Measurements from ENCODE around the gene ATP9B.
A peak's percentile ranks its signal among the peaks of the same experiment; 100 is the strongest.

Gene ATP9B

DNA sequence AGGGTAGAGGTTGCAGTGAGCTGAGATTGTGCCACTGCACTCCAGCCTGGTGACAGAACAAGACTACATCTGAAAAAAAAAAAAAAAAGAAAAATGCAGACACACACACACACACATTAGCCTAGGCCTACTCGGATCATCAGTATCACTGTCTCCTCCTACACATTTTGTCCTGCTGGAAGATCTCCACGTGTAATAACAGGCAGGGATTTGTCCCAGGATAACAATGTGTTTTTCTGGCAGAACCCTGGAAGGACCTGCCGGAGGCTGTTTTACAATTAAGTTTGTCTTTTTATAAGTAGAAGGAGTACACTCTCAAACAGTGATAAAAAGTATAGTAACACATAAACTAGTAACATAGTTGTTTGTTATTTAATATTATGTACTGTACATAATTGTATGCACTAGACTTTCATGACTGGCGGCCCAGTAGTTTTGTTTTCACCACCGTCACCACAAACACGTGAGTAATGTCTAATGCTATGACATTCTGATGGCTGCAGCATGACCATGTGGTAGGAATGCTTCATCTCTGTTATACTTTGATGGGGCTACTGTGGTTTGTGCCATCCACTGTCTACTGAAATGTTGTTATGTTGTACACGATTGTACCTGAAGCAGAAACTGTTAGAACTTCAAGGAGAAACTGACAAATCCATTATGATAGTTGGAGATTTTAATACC is 130.6 kb downstream of the ATP9B start:
- DNase-seq (ENCODE audit: low read depth in 1 of 2, low spot score in 1 of 2) = no peak

DNA sequence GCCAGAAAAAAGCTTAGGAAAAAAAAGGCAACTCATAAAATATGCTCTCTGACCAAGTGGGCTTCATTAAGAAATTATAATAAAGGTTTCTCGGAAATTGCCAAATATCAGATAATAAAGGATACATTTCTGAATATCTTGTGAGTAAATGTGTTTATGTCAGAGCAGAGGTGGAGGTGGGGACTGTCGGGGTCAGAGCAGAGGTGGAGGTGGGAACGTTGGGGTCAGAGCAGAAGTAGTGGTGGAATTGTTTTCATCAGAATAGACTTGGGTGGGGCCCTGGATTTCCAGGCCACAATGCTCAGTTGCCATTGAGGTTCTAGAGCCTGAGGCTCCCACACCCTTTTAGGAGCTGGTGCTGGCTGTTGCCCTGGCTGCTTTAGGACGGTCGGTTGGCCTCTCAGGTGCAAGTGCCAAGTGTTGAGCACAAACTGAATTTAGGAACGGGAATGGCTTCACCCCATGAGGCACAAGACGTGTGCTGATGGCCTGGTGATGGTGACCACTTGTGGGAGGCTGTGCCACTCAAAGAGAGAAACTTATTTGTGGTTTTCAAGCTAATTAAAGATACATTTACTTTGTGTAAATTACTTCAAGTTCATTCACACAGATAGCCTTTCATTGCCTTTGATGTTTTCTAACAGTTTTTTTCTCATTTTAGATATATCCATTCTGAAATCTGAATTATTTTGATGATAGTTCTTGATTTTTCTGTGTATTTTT is 131.5 kb downstream of the ATP9B start:
- DNase-seq (ENCODE audit: low read depth in 1 of 2, low spot score in 1 of 2) = peak in 1 of 2 donors; percentile 4

- DNase-seq (ENCODE audit: low read depth in 1 of 2, low spot score in 1 of 2) = no peak
Observed at GRCh38 chr18:79203017-79203605, 133.9 kb downstream of the ATP9B start.

GRCh38 chr18:79204889-79205807 is 136.0 kb downstream of the ATP9B start:
- no peak for DNase-seq (ENCODE audit: low read depth in 1 of 2, low spot score in 1 of 2)

- DNase-seq (ENCODE audit: low read depth in 1 of 2, low spot score in 1 of 2) = no peak
Observed at GRCh38 chr18:79206444-79206843, 137.2 kb downstream of the ATP9B start.

DNA sequence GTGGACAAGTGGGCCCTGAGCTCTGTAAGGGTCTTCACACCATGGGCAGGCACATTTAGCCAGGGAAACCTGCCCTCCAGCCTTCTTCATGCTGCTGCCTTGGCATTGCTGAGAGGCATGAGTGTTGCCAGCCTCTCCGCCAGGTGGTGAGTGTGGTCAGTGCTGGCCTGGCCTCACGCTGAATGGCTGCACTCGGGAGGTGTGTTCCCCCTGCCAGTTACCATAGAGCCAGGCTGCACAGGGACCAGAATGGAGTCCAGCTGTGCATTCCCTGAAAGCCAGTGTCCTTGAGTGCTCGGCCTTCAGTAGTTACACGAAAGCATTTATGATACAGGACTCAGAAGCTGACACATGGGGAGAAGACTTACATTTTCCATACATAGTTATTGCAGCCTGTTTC is 139.7 kb downstream of the ATP9B start:
- DNase-seq (ENCODE audit: low read depth in 1 of 2, low spot score in 1 of 2) = no peak

DNA sequence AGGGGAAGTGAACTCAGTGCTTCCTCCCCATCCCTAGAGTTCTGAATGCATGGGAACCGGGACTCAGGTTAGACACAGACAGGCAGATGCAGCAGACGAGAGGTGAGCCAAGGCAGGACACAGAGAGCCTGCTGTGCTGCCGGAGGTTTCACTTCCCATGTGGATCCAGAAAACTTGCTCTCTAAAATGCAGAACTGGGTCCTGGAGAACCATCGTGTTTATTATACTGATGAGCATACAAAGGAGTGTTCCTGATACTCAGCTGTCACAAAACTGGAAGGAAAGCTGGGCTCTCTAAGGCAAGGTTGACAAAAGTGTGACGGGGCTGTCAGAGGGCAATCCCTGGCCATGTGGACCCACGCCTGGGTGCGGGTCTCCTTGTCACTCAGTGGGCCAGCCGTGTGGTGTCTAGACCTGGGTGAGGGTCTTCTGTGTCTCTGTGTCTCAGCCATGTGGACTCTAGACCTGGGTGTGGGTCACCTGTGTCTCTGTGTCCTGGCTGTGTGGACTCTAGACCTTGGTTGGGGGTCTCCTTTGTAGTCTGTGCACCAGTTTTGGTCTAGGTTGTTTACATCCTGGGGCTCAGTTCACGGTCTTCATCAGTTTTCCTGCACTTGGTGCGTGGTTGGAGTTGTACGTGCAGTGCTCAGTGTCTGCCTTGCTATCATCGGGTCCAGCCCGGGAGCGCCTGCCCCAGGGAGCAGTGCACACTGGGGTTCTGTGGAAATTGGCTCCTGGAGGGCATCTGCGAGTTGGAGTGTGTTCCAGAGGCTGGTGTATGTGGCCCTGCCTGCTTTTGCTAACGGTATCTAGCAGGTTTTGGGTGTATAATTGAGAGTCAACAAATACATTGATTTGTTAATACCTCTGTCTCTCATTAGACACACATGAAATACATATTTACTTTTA is 141.1 kb downstream of the ATP9B start:
- no peak for DNase-seq (ENCODE audit: low read depth in 1 of 2, low spot score in 1 of 2)

DNA sequence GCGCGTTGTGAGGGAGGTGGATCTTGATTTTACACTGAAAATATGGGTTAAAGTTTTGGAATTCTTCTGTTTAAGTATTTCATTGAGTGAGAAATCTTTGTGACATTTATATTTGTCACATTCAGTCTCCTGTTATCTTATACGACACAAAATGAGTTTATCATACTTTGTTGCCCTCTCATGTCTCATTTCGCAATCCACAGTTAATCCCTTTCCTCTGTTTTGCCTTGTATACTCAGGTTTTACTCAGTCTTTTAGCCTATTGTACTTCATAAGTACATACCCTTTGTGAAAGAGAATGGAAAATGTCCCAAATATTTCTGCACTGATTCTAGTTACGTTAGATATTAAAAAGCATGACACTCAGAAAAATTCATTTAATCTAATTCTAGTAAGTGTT is 142.7 kb downstream of the ATP9B start:
- DNase-seq (ENCODE audit: low read depth in 1 of 2, low spot score in 1 of 2) = no peak

DNA sequence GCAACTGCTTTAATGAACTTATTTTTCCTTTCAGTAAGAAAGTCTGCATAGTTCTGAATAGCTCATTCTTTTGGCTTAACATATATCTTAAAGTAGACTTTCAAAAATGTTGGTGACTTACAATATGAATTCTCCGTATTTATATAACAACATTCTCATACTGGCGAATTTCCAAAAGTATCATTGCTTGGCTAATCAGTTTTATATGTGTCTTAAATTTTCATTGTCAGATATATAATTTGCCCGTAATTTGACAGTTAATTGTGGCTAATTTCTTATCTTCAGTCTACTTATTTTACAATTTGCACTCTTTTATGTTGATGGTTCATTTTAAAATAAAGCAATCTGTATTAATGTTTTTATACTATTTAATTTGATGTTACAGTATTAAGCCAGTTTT is 144.9 kb downstream of the ATP9B start:
- no peak for DNase-seq (ENCODE audit: low read depth in 1 of 2, low spot score in 1 of 2)

GRCh38 chr18:79216176-79216575 is 147.0 kb downstream of the ATP9B start:
- DNase-seq (ENCODE audit: low read depth in 1 of 2, low spot score in 1 of 2) = no peak

DNA sequence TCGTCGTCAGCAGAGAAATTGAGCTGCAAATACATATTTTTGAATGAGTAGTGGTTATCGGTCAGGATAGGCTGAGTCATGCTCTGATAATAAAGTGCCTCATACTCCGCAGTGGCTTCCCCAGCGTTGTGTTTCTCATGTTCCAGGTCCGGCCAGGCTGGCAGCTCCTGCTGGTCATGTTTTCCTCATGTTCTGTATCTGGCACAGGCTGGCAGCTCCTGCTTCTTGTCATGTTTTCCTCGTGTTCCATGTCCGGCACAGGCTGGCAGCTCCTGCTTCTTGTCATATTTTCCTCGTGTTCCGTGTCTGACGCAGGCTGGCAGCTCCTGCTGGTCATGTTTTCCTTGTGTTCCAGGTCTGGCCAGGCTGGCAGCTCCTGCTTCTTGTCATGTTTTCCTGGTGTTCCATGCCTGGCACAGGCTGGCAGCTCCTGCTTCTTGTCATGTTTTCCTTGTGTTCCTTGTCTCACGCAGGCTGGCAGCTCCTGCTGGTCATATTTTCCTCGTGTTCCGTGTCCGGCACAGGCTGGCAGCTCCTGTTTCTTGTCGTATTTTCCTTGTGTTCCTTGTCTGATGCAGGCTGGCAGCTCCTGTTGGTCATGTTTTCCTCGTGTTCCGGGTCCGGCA is 148.9 kb downstream of the ATP9B start:
- no peak for DNase-seq (ENCODE audit: low read depth in 1 of 2, low spot score in 1 of 2)

DNA sequence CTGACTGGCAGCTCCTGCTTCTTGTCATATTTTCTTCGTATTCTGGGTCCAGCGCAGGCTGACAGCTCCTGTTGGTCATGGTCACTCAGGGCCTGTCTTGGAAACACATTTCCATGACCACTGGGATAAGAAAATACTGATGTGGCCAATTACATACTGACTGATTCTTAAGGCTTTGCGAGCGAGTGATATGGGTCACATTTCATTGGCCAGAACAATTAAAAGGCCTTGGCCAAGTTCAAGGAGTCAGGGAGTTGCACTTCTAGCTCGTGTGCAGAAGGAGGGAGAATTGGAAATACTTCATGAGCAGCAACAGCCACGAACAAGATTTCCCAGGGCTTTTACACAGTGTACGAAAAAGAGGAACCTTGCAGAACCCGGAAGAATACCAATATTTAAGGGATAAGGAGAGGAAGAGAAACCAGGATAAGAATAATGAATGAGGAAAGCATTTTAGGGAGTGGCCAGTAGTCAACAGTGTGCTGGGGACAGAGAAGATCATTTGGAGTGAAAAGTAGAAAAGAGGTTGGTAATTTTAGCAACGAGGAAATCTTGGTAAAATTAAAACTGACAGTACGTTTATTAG is 149.5 kb downstream of the ATP9B start:
- no peak for DNase-seq (ENCODE audit: low read depth in 1 of 2, low spot score in 1 of 2)

GRCh38 chr18:79221136-79221535 is 151.9 kb downstream of the ATP9B start:
- no peak for DNase-seq (ENCODE audit: low read depth in 1 of 2, low spot score in 1 of 2)

DNA sequence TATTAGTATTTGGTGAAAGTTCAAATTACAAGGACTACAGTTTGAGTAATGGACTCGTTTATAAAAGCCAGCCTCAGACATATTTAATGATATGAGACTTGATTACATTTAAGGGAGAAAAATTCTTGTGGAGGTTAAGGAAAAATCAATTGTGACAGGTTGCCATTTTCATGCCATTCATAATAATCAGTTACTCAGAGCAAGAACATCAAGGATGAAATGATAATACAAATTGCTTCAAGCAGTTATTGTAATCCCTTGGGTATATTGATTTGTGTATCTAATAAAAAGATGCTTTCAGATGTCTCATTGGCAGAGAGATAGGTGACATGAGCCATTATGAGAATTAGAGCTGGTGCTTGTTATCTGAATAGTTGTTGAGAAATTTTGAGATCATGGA is 153.6 kb downstream of the ATP9B start:
- DNase-seq (ENCODE audit: low read depth in 1 of 2, low spot score in 1 of 2) = no peak

GRCh38 chr18:79223431-79223830 is 154.2 kb downstream of the ATP9B start:
- DNase-seq (ENCODE audit: low read depth in 1 of 2, low spot score in 1 of 2) = no peak

DNA sequence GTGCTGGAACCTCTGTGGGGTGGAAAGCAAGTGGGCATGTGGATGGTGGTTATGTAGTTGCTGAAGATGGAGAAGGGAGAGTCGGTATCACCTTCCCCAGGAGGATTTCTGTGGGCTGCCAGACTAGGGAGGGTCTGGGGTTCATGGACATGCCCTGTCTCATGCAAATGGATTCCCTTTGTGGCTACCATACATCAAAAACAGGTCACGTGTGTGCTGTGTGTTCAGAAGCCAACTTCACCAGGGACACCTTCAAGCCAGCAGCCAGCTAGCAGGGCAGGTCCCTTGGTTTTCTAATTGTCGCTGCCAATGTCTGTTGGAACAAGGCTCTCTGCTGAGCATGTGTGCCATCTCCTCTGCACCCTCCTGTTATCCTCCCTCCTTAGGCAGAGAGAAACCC is 155.2 kb downstream of the ATP9B start:
- DNase-seq (ENCODE audit: low read depth in 1 of 2, low spot score in 1 of 2) = no peak

- DNase-seq (ENCODE audit: low read depth in 1 of 2, low spot score in 1 of 2) = no peak
Observed at GRCh38 chr18:79227621-79228020, 158.4 kb downstream of the ATP9B start.

DNA sequence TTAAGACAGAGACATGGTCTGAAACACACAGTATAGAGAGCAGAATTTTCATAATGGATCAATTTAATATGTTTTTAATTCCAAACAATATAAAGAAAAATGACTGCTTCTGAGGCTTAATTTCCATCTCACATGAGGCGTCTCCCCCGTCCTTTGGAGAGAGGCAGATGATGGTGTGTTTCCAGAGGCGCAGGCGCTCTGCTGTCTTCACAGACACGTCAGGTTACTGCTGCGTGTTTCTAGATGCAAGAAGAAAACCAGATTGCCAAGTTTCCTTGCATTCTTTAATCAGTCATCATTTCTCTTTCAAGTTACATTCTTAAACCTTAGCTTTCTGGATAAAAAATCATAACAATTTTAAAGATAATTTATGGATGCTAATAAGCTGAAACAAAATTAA is 160.2 kb downstream of the ATP9B start:
- DNase-seq (ENCODE audit: low read depth in 1 of 2, low spot score in 1 of 2) = no peak

DNA sequence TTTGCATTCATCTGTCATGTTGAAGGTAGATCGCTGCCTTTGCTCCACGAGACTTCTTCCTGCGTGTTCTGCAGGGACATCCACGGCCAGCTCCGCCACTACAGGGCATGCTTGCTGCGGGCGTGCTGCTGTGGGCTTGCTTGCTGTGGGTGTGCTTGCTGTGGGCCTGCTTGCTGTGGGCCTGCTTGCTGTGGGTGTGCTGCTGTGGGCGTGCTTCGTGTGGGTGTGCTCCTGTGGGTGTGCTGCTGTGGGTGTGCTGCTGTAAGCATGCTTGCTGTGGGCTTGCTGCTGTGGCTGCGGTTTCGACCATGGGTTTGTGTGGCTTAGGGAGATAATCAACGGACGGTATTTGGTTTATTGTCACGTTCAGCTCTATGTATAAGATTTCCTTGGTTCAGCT is 165.2 kb downstream of the ATP9B start:
- no peak for DNase-seq (ENCODE audit: low read depth in 1 of 2, low spot score in 1 of 2)

DNA sequence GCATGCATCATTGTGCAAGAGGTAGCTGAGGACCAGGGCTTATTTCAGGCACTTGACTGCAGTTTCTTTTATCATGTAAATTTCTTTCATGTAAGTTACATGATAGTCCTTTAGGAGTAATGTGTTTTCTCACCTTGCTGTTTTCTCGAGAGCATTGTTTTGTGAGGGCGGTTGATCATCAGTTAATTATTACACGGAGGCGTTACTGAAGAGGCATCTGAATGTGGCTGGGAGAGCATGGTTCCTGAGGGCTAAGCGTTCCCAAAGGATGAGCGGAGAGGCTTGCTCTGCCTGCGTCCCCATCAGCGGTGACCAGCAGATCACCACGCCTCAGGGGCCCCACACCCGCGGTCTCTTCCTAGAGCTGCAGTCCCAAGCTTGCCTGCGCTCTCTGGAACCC is 170.4 kb downstream of the ATP9B start:
- no peak for DNase-seq (ENCODE audit: low read depth in 1 of 2, low spot score in 1 of 2)
